Fibroblast of villous mesenchyme (primary cell): ENCODE data around the gene CDYL2. TPM values are rescaled to one million over a fixed set of nuclear protein-coding genes. Genes with fewer than 3 reads are reported as not detected.

Experiments
- DNase-seq: peaks from one replicate; pipeline ENCODE4 v3.0.0-alpha.2; 2010; ENCODE audit warnings: low read depth
- H3K4me3 ChIP-seq: 2 replicates; pipeline ENCODE4 v1.5.1; 2011; ENCODE audit warnings: low read depth, mild to moderate bottlenecking, low read length
- total RNA-seq: library from RNA; depleted of rRNA; stranded (reverse); fragments of >200 nt; gene quantifications from 2 replicates; pipeline ENCODE4 v1.2.3, GENCODE V29; 2012
- TF ChIP-seq, protein P1 (sequence below): IDR thresholded peaks from 2 replicates; pipeline ENCODE4 v1.5.1; 2012; ENCODE audit warnings: low read depth, mild to moderate bottlenecking, low read length; ENCODE audit not compliant: insufficient read depth

Gene CDYL2
- total RNA-seq, 1 donor, result 14.2 TPM

DNA sequence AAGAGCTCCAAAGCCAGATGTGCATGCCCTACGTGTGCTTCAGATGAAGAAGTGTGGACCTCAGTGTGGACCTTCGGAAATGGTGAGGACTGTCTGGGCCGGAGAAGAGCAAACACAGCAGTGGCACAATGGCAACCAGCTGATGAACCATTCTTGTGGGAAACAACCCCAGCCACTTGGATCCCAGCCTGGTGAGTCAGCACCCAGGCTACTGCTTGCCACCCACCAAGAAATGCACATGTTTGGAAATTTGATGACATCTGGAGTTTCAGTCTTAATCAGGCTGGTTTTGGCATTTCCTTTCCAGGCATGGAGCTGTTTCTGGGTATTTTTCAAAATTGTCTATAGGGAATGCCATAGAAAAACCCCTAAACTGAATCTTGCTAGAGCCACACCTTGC lies 220.9 kb downstream of the CDYL2 start:
- DNase-seq, result peak; percentile 72
- H3K4me3 ChIP-seq, result no peak overlapping the region
- TF ChIP-seq, protein P1, sequence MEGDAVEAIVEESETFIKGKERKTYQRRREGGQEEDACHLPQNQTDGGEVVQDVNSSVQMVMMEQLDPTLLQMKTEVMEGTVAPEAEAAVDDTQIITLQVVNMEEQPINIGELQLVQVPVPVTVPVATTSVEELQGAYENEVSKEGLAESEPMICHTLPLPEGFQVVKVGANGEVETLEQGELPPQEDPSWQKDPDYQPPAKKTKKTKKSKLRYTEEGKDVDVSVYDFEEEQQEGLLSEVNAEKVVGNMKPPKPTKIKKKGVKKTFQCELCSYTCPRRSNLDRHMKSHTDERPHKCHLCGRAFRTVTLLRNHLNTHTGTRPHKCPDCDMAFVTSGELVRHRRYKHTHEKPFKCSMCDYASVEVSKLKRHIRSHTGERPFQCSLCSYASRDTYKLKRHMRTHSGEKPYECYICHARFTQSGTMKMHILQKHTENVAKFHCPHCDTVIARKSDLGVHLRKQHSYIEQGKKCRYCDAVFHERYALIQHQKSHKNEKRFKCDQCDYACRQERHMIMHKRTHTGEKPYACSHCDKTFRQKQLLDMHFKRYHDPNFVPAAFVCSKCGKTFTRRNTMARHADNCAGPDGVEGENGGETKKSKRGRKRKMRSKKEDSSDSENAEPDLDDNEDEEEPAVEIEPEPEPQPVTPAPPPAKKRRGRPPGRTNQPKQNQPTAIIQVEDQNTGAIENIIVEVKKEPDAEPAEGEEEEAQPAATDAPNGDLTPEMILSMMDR, result no peak

DNA sequence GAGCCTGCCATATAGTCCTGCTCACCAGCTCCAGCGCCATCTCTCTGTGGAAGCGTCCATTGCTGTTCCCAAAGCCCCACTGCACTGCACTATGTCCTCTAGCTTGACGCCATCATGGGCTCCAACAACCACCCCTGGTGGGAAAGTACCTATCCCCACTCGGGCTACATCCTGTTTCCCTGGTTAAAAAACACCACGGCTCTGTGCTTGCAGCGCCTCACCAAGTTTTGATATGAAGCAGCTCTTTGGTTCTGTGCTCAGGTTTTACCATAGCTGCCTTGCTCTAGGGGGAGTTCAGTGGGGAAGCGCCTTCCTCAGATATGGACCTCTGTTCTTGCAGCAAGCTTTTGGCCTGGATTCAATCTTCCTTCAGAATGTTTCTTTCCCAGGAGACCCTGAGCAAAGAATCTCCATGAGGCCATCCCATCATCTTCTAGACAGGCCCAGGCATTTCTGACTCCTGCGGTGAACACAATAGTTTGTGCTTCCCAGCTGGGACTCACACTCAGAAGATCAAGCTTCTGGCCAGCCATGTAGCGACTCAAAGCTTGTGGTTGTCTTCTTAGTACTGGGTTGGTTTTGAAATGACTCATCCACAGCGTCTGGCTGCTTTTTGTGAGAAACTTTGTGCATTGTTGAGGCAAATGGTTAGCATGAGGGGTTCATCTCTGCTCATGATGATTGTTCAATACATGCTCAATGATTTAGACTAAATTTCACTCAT lies 224.1 kb downstream of the CDYL2 start:
- peak; percentile 28 for DNase-seq
- no peak overlapping the region for H3K4me3 ChIP-seq
- TF ChIP-seq, protein P1, result no peak

- TF ChIP-seq, protein P1, result no peak
- DNase-seq, result no peak
- no peak overlapping the region for H3K4me3 ChIP-seq
Observed at GRCh38 chr16:80577485-80578280, 226.7 kb downstream of the CDYL2 start.

GRCh38 chr16:80576343-80576912 lies 228.0 kb downstream of the CDYL2 start:
- no peak for DNase-seq
- TF ChIP-seq, protein P1, result no peak
- no peak overlapping the region for H3K4me3 ChIP-seq

DNA sequence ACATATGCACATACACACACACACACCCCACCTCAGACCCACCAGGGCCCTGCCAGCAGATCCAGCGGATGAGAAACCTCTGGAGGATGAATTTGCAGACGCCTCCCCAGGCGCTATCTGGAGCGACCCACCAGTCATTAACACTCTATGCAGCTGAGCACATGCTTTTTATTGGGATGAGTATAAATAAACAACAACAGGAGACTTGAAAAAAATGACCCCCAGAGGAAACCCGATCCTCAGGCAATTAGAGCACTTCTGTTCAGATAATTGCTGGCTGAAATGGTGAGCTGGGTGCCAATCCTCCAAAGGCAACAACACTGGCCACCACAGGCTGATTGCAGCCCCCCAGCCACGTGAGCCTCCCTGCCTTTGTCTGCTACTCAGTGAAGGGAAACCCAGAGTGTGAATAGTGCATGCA lies 230.7 kb downstream of the CDYL2 start:
- TF ChIP-seq, protein P1, result no peak
- no peak for DNase-seq
- no peak overlapping the region for H3K4me3 ChIP-seq

GRCh38 chr16:80570106-80570478 lies 234.3 kb downstream of the CDYL2 start:
- TF ChIP-seq, protein P1, result no peak
- H3K4me3 ChIP-seq, result no peak overlapping the region
- peak; percentile 73 for DNase-seq
